Activated B cell treated with CpG ODN at 0.5 μM for 24 hours (primary cell): ENCODE data around the gene RAB11FIP4. TPM values are rescaled to one million over a fixed set of nuclear protein-coding genes. Genes with fewer than 3 reads are reported as not detected.

Experiments
- ATAC-seq: fragments of 200-7000 bp; cut with Tn5 transposase; one replicate; pipeline ENCODE4 v1.10.0; 2021; ENCODE audit warnings: low read depth, mild to moderate bottlenecking, moderate library complexity
- CTCF ChIA-PET: fragments of 350-600 bp; sonication (Branson Sonifier 250); formaldehyde crosslinking; loops from one replicate; lab custom pipeline; 2021; ENCODE audit warnings: antibody characterized with exemption; lab: Charles Lee
- POLR2A ChIA-PET: fragments of 350-600 bp; sonication (Branson Sonifier 250); formaldehyde crosslinking; loops from one replicate; lab custom pipeline; 2021; ENCODE audit warnings: antibody characterized with exemption; lab: Charles Lee
- DNase-seq: peaks from one replicate; pipeline ENCODE4 v3.0.0; 2022
- H3K27ac Mint-ChIP-seq: one replicate; pipeline ENCODE4 v1.8.0; 2020; ENCODE audit warnings: mixed read lengths
- H3K27me3 Mint-ChIP-seq: one replicate; pipeline ENCODE4 v1.8.0; 2021; ENCODE audit warnings: mixed read lengths
- H3K36me3 Mint-ChIP-seq: one replicate; pipeline ENCODE4 v1.8.0; 2021; ENCODE audit warnings: low read depth, mixed read lengths
- H3K4me1 Mint-ChIP-seq: one replicate; pipeline ENCODE4 v1.8.0; 2021; ENCODE audit warnings: mixed read lengths
- H3K4me3 Mint-ChIP-seq: one replicate; pipeline ENCODE4 v1.8.0; 2020; ENCODE audit warnings: mild to moderate bottlenecking, mixed read lengths
- H3K9me3 Mint-ChIP-seq: one replicate; pipeline ENCODE4 v1.8.0; 2020; ENCODE audit warnings: mixed read lengths
- intact Hi-C: fragments of 100-400 bp; cut with micrococcal nuclease; formaldehyde crosslinking; loops from one replicate; pipeline ENCODE4 v1.15.1; 2024
- total RNA-seq: library from RNA; stranded (reverse); gene quantifications from 2 replicates; pipeline ENCODE4 v1.2.3, GENCODE V29; 2022
- TF ChIP-seq, protein P1 (sequence below): fragments of 200-600 bp; IDR thresholded peaks from one replicate; pipeline ENCODE4 v1.8.0; 2022; ENCODE audit warnings: antibody characterized with exemption, mild to moderate bottlenecking

RAB11FIP4 gene
- total RNA-seq, 1 donor from 2014 or later: 43.2 TPM

DNA sequence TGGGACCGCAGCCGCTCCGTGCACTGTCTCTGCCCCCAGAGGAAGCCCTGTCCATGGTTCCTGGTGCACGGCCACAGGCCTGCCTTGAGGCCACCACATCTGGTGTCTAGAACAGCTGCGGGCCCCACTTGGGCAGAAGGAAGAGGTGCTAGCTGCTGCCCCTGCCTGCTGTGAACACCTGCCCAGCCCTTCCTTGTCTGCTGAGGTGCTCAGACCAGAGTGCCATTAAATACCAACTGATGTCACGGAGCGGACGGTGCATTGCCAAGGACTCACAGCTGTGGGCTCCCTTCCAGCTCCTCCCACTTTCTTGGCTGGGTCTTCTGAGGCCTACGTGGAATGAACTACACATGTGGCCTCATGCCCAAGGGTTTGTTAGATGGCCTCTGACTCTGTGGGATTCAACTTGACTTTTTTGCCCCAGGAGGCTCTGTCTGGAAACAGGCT is 146.1 kb downstream of the RAB11FIP4 start:
- intact Hi-C loops: loop anchor here (1.0 to 5.0 kb wide), 5 partner anchors 12 to 365 kb away; partner anchors contain the start of genes EVI2B and UTP6
- ATAC-seq: peak; percentile 7
- TF ChIP-seq, protein P1, sequence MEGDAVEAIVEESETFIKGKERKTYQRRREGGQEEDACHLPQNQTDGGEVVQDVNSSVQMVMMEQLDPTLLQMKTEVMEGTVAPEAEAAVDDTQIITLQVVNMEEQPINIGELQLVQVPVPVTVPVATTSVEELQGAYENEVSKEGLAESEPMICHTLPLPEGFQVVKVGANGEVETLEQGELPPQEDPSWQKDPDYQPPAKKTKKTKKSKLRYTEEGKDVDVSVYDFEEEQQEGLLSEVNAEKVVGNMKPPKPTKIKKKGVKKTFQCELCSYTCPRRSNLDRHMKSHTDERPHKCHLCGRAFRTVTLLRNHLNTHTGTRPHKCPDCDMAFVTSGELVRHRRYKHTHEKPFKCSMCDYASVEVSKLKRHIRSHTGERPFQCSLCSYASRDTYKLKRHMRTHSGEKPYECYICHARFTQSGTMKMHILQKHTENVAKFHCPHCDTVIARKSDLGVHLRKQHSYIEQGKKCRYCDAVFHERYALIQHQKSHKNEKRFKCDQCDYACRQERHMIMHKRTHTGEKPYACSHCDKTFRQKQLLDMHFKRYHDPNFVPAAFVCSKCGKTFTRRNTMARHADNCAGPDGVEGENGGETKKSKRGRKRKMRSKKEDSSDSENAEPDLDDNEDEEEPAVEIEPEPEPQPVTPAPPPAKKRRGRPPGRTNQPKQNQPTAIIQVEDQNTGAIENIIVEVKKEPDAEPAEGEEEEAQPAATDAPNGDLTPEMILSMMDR: no peak
- H3K27me3 Mint-ChIP-seq: no peaks in the 10 kb centered on the region
- H3K9me3 Mint-ChIP-seq: no peaks in the 10 kb centered on the region
- peaks cover 83% of the 10 kb centered on the region for H3K4me1 Mint-ChIP-seq
- peak overlapping the region; percentile 62 for H3K4me3 Mint-ChIP-seq
- ChIA-PET POLR2A (interaction anchor here (0.5 to 9.5 kb wide), 18 partner anchors 10 to 475 kb away, joined by 3 to 192 read pairs (median 4); no protein-coding TSS in a partner anchor), CTCF (interaction anchor here (0.6 to 1.7 kb wide), 4 partner anchors 11 to 325 kb away, joined by 3 to 9 read pairs (median 7); no protein-coding TSS in a partner anchor)
- H3K27ac Mint-ChIP-seq: peak overlapping the region; percentile 92
- no peak for DNase-seq
- peaks cover 10% of the 10 kb centered on the region for H3K36me3 Mint-ChIP-seq

DNA sequence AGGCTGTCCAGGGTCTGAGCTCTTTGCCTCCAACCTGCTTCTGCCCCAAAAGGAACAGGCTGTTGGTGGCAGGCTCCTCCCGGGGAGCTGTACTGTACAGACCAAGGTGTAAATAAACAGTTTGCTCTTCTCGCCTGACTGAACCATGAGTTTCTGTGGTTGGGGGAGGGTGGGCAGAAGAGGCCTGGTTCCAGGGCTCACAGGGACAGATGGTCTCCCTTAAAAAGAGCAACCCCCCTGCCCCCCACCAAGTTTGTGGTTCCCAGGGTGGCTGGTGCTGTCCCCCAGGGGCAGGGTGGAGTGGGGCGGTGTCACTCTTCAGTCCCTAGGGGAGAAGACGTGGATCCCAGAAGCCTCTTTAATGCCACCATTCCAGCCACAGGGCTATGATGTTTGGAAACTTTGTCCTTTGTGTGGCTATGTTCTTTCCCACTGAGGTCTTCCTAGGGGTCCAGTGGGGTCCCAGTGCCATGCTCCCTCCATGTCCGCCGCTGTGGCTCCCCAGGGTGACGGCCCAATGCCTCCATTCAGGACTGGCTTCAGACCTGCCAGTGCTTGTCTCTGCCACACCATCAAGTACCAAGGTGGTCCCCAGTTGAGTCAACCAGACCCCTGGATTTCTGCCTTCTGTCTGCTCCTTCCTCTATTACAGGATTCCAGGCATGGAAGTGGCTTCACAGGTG is 146.7 kb downstream of the RAB11FIP4 start:
- Mint-ChIP-seq H3K36me3 (peaks cover 4% of the 10 kb centered on the region), H3K4me3 (peak overlapping the region; percentile 62), H3K27ac (peak overlapping the region; percentile 92), H3K9me3 (no peaks in the 10 kb centered on the region), H3K4me1 (peaks cover 83% of the 10 kb centered on the region), H3K27me3 (no peaks in the 10 kb centered on the region)
- ATAC-seq (peak; percentile 79), DNase-seq (peak; percentile 65)
- TF ChIP-seq, protein P1: no peak
- ChIA-PET CTCF (interaction anchor here (1.2 to 1.7 kb wide), 3 partner anchors 12 to 304 kb away, joined by 7 to 9 read pairs (median 7); no protein-coding TSS in a partner anchor), POLR2A (interaction anchor here (0.6 to 9.5 kb wide), 17 partner anchors 11 to 476 kb away, joined by 3 to 192 read pairs (median 4); no protein-coding TSS in a partner anchor)
- intact Hi-C loops: loop anchor here (1.0 to 5.0 kb wide), 4 partner anchors 11 to 364 kb away; partner anchors contain the start of genes EVI2B and UTP6

DNA sequence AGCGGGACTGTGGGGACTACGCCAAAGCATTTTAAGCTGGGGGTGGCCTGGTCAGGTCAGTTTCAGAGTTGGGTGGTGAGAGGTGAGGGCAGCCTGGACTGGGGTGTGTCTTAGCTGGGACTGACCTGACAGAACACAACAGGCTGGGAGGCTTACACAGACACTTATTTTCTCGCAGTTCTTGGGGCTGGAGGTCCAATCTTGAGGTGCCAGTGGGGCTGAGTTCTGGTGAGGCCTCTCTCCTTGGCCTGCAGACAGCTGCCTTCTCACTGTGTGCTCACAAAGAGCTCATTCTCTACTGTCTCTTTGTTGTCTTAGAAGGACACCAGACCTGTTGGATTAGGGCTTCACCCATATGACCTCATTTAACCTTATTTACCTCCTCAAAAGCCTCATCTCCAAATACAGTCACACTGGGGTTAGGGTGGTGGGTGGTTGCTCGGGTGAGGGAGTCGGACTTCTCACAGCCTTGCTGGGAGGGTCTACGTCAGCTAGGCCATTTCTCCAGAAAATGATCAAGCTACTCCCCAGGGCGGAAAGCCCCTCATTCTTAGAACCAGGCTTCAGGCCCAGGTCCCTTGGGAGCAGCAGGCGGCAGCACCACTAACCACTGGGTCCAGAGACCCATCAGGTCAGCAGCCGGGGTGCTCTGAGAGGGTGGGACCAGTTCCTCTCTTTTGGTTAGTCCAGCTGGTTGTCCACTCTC is 149.3 kb downstream of the RAB11FIP4 start:
- Mint-ChIP-seq H3K27ac (peak overlapping the region; percentile 46), H3K4me3 (no peak overlapping the region), H3K36me3 (no peaks in the 10 kb centered on the region), H3K9me3 (no peaks in the 10 kb centered on the region), H3K27me3 (no peaks in the 10 kb centered on the region), H3K4me1 (peaks cover 65% of the 10 kb centered on the region)
- CTCF ChIA-PET: interaction anchor here (1.0 to 1.2 kb wide), 2 partner anchors 17 to 302 kb away, joined by 3 to 4 read pairs; no protein-coding TSS in a partner anchor
- intact Hi-C loops: no loop called here
- POLR2A ChIA-PET: interaction anchor here (1.1 to 9.5 kb wide), 4 partner anchors 10 to 53 kb away, joined by 3 to 192 read pairs (median 4); no protein-coding TSS in a partner anchor
- TF ChIP-seq, protein P1: no peak
- DNase-seq: no peak
- ATAC-seq: no peak

DNA sequence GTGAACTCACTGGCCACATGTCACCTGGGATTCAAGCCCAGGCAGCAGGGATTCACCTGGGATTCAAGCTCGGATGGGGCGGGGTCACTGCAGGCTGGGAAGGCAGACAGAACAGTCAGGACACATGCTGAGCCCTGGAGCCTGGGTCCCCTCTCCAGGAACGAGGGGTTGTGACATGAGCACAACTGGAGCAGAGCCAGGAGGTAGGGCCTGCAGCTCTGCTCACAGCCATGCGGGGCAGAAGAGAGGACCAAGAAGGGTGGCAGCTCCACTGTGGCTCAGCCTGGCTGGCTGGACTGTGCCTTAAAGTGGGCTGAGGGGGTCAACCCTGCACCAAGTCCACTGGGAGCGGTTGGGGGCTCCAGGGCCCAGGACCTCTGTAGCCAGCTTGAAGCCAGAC is 150.1 kb downstream of the RAB11FIP4 start:
- TF ChIP-seq, protein P1: no peak
- H3K4me3 Mint-ChIP-seq: no peak overlapping the region
- no peaks in the 10 kb centered on the region for H3K9me3 Mint-ChIP-seq
- no peaks in the 10 kb centered on the region for H3K27me3 Mint-ChIP-seq
- peaks cover 57% of the 10 kb centered on the region for H3K4me1 Mint-ChIP-seq
- no peak for DNase-seq
- H3K36me3 Mint-ChIP-seq: no peaks in the 10 kb centered on the region
- no peak overlapping the region for H3K27ac Mint-ChIP-seq
- ChIA-PET CTCF (interaction anchor here (1.2 kb wide), 1 partner anchor 17 kb away, joined by 3 read pairs; no protein-coding TSS in a partner anchor), POLR2A (interaction anchor here (1.2 to 9.5 kb wide), 4 partner anchors 9 to 301 kb away, joined by 3 to 192 read pairs (median 4); no protein-coding TSS in a partner anchor)
- intact Hi-C loops: no loop called here
- no peak for ATAC-seq
